Stimulated activated CD8-positive, alpha-beta memory T cell treated with anti-CD3 and anti-CD28 coated beads, Interleukin-12 subunit alpha, Interleukin-12 subunit beta, amount 100 ng/mL, for 24 hours (primary cell): ENCODE results near the gene FAM149A.

ENCODE experiments used
- DNase-seq: peaks from one replicate; pipeline ENCODE4 v3.0.0-alpha.2; 2020; ENCODE audit errors: extremely low read depth

The FAM149A gene

DNA sequence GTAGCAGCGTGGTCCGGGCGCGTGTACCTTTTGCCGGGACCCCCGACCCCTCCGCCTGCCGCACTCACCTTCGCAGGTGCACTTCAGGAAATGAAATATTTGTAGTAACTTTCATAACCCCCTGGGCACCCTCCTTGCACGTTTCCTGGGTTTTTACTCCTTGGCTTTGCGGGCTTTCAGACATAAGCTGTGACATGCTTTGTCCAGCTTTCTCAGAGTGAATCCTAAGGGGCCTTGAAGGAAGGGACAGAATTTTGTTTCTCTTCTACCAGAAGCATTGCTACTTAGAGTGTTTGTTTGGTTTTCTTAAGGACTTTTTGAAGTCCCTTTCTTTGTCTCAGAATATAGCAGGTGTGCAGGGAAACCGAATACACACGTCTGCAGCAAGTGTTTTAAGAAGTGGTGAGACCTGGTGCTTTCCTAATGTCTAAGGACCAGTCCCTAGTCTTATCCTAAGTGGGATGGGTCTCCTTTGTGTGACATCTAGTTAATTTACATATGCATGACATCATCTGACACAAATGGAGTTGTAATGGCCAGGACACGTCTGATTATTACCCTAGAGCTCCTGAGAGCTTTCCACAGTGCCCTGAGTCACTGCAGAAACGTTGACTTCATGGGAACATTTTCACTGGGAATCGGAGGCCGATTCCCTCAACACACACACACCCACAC, 1.3 kb downstream of the FAM149A start:
- DNase-seq: no peak

DNA sequence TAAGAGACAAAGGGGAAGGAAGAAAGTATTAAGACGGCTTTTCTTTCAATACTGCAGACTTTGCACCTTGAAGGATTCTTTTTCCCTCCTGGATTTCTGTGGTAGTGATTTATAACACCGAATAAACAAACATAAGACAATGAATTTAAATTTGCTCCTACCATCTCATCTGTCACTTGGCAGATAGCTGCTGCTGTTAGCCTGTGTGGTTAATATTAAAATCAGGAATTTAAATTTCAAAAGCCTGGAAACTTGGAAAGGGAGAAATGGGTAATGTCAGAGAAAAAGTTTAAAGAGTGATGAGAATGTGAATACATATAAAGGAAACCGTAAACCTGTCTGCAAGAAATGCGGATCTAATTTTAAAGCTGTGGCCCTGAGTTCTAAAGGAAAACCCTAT, 3.4 kb downstream of the FAM149A start:
- no peak for DNase-seq

DNA sequence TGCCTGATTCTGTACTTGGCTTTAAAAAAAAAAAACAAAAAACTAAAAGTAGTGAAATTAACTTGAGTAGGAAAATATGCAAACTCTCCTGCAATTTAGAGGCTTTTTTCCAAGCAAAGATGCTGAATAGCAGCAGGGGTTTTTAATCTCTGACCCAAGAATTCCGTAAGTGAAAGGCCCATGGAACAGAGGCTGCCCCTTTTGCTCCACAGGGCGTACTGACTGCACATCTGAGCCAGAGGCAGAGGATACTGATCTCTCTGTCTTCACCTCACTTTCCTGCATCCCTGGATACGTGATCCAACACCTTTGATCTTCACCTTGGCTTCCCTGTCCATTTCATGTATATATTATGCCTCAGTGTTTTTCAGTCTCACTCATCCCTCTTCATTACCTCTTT, 3.9 kb downstream of the FAM149A start:
- DNase-seq: no peak

DNA sequence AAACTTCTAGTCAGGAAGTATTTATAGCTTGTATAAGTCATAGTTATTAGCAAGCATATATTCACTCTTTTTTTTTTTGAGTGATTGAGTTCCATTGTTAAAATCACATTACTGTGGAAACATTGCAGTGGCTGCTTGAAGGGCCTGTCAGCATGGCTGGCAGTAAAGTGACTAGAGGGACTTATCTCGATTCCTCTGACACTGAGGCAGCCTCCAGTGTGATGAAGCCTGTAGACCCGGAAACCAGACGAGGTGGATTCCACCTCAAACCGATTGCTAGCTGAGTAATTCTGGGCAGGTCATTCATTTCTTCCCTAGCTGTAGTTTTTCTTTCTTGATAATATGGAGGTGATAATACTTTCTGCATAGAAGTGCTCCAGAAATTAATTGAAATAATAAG, 4.7 kb downstream of the FAM149A start:
- no peak for DNase-seq

DNA sequence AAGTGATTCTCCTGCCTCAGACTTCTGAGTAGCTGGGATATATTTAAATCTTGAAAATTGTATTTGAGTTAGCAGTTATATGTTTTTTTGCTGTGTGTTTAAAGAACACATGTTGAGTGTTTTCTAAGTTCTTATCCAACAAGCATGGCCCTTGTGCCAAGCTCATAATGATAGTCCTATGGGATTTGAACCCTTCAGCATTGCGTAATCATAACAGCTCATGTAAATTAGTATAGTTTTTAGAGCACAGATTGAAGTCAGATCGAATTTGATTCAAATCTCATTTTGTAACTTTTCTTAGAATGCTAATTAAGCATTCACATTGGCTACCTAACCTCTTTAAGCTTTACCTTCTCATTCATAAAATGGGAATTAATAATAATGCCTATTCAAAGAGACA, 12.2 kb downstream of the FAM149A start:
- DNase-seq: no peak

DNA sequence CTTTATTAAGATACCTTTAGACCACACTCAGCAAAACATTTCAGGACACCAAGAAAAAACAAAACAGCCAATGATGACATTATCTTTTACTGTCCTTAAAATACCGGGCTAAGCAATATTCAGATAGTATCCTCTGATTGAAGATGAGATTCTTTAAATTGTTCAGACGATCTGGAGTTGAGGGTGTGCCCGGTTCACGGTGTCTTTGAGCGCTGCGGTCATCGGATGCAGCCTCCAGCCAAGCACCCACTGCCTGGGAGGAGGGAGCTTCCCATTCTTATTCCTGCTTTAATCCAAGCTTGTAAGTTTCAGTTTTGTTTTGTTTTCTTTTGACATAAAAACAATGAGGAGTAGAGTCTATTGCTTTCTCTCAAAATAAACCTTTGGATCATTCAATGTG, 14.1 kb downstream of the FAM149A start:
- no peak for DNase-seq

DNA sequence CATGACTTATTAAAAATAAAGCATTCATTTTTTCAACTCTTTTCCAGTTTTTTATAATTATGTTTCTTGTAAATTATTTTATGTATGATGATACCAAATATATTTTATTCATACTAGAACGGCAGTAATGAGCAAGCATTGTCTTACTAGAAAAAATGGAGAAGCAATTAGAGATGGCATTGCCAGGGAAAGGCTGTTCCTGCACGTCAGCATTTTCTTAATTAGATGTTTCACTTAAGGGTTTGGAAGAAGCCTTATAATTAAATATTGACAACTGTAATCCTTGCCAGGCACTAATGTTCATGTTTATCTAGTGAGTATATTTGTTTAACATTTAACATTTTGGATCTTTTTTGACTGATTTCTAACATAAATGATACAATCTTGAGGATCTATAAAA, 16.6 kb downstream of the FAM149A start:
- no peak for DNase-seq

DNA sequence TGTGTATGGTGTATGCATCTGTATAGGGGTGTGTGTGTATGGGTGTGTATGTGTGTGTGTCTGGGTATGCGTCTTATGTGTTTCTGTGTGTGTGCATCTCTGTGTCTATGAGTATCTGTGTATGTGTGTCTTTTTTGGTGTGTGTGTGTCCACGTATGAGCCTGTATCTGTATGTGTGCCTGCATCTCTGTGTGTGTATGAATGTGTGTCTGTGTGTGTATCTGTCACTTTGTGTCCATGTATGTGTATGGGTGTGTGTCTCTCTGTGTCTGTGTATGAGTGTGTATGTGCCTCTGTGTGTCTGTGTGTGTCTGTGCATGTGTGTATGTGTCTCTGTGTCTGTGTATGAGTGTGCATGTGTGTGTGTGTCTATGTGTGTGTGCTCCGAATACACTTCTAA, 24.3 kb downstream of the FAM149A start:
- DNase-seq: no peak

DNA sequence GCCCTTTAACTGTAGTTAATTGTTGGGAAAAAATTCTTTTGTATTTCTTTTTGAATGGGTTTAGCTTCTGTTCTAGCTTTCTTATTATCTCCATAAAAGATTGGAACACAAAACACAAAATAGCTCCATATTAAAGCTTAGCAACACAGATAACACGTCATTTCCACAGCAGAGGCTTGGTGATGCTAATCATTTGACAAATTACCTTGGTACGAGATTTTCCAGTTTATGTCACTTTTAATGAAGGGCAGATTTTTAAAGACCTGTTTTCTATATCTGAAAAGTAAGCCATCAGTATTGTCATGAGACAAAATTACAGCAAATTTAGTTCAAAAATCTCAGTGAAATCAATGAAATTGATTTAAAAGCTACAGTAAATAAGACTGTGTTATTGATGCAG, 27.4 kb downstream of the FAM149A start:
- DNase-seq: no peak

DNA sequence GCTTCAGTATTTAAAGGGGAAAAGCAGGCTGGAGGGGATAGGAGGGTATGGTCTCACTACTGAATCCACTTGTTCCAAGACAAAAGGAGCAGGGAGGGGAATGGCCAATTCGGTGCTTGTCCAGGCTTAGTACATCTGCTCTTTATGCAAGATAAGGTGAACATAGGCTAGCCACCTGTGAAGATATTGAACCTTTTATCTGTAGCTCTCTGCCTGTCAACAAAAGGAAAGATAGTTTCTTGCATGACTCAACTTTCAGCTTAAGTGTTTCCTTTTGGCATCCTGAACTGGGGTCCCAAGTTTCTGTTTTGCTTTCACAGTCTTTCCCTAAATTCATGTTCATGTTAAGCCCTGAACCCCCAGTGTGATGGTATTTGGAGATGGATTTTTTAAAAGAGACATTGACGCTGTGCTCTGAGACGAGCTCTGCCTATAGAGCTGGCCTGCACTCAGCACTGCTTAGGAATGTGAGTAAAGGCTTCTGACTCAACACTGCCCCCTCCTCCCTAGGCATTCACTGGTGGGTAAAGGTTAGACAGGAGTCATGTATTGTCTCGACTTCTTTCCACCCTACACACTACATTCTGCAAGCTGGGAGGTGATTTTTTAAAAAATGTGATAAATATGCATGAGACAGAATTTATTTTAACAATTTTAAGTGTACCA, 28.2 kb downstream of the FAM149A start:
- no peak for DNase-seq

DNA sequence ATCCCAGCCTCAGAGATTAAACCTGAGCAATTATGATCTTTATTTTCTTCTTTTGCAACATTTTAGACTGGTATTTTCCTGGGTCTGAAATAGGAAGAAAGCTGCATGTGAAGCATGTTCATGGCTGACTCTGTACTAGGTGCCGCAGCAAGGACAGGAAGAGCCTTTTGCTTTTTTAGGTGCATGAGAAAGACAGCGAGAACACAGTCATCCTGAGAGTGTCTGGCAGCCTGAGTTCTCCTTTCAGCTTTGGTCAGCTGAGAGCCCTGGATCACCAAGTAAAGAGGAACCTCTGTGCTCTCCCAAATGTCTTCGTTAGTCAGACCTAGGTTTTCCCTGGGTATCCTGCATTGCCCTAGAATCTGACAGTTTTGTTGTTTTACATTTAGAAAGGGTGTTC, 29.8 kb downstream of the FAM149A start:
- no peak for DNase-seq

DNA sequence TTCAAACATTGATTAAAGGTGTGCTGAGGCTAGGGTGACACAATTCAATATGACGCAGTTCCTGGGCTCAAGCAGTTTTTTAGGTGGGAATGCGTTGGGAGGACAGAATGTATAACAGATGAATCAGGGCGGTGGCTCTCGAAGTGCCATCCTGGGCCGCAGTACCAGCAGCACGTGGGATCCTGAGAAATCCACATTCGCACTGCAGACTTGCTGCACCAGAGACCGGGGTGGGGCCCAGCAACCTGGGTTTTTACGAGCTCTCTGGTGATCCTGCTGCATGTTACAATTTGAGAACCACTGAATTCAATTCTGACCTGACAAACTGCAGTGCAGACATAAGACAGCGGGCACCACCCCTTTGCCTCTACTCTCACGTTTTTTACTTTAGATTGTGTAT, 30.4 kb downstream of the FAM149A start:
- DNase-seq: no peak

DNA sequence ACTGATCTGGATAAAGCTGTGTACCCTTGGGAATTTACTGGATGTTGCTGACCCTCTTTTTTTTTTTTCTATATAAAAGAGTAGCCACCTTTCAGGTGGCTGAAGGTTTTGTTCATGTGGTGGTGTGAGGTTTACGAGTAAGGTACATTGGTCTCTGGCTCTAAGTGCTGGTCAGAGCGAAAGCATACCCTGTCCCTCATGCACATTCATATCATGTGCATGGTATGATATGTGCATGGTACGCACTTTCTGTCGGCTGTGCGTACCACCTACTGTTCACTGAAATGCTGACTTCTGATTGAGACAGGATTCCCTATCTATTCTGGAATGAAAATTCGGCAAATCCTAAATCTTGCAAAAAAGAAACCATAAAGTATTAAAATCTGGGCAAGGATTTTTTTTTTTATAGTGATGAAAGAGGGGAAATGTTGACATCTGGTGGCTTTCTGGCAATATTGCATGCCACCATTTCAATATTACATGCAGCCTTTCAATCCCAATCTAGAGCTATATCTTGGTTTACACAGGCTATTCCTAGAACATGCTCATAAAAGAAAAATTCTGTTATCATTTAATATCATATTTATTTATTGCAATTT, 32.8 kb downstream of the FAM149A start:
- no peak for DNase-seq

DNA sequence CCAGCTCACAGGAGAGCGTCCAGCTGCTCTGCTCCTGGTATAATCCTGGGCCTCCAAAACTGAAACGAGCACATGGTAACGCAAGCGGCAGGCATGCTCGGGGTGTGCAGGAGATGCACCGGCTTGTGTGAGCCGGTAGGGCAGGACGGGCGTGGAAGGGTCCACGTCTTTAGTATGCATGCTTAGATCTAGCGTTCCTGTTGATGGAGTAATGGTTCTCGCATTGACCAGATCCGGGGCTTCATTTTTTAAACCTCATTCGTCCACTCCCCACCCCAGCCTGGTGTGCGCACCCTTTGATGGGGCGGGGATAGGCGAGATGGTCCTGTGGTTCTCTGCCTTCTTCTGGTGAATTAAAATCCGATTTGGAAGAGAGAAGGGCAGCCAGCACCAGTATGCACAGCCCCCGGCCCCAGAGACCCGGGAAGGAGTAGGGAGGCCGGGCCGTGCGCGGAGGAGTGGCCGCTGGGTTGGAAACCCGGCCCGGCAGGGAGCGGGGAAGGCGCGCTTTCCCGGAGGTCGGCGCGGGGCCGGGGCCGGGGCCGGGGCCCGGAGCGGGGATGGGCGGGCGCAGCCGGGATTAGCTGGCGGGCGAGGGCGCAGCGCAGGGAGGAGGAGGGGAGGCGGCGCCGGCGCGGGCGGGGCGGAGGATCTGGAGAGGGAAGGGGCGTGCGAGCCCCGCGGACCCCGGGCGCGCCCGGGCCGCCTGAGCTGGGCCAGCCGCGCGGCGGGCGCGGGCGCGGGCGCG, 39.9 kb downstream of the FAM149A start:
- DNase-seq: no peak

DNA sequence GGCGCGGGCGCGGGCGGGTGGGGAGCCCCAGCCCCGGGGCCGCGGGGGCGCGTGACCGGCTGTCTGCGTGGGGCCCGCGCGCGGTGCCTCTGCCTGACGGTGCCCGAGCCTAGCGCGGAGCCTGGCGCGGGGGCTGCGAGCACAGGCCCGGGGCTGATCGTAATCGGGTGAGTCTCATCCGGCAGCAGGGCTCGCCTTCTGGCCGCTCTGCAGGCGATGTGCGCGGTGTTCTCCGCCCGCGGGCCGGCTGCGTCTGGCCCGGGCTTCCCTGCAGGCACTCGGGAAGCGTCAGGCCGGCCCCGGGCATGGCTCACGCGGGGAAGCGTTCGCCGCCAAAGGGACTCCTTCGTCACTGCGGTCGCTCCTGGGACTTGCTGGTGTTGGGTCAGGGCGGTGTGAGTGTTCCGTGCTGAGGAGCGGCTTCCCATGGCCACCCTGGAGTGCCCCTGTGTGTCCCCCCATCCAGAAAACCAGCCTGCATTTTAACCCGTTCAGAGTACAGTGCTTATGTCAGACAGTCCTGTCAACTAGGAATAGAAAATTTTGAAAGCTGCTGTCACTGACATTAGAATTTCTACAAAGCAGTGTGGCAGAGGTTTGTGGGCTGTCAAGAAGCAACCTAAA, 40.6 kb downstream of the FAM149A start:
- DNase-seq: no peak

DNA sequence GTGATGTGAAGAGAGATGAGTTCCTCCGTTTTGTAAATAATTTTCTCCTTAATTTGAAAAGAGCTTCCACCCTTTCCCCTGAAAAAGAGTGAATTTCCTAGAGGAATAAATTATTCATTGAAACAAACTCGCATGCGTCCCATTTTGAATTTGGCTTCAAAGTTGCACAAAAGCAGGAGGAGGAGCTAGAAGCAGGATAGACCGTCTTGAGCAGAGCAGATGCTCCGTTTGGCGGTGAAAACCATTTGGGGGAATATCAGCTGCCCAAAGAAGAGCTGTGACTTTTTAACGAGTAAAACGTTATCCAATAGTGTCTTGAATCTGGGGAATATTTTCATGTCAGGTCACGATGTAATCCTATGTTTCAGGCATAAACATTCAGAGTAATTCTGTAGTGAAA, 42.0 kb downstream of the FAM149A start:
- no peak for DNase-seq

DNA sequence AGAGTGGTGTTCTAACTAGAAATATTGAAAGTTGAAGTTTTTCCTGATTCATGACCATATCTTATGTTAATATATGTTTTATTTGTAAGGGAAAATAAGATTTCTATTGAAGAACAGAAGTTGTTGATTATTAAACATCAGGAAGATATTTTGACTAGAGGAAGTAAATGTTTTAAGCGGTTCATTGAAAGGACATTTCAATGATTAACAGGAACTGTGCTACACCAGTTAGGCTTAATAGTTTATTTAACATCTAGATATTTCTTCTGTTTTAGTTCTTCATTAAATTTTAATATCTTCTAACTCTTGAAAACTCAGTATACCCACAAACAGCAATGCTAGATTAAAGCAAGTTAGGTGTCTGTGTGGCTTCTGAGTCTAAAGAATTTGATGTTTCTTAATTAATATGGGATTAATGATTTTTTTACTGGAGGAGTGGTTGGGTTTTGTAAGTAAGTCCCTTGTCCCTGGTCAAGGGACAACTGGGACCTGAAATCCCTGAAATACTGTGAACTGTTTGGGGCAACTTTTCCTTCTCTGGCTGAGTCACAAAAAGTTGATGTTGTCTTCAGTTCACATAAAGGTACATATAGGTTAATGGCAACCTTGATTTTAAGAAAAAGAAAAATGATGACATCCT, 44.0 kb downstream of the FAM149A start:
- DNase-seq: no peak

DNA sequence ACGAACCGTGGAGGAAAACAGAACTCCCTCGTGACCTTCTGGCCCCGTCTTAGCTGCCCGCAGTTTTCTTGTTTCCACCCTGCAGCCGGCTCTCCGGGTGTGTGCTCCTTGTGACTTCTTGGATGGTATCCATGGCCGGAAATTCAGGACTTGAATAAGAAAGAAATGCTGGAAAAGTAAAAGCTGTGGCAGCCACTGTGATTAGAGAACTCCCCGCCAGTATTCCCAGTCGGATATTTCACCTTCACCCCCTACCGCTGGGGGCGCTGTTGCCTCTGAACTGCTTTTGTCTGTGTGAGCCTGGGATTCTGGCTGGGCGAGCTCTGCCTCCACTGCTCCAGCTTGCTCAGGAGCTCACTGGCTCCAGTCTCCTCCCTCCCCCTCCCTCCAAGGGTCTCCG, 45.4 kb downstream of the FAM149A start:
- no peak for DNase-seq

DNA sequence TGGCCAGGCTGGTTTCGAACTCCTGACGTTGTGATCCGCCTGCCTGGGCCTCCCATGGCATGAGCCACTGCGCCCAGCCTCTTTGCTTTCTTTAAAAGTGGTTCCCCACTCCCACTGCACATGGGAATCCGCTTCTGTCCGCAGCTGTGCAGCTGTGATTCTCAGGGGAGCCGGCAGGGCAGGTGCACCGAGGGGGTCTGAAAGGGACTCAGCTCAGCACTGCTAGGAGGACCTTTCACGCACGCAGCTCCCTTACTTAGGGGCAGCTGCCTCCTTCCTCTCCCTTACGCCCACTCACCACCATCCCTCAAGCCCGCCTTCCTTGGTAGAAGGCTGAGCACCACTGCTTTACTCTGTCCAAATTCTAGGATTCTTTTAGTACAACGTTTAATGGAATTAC, 46.4 kb downstream of the FAM149A start:
- no peak for DNase-seq

DNA sequence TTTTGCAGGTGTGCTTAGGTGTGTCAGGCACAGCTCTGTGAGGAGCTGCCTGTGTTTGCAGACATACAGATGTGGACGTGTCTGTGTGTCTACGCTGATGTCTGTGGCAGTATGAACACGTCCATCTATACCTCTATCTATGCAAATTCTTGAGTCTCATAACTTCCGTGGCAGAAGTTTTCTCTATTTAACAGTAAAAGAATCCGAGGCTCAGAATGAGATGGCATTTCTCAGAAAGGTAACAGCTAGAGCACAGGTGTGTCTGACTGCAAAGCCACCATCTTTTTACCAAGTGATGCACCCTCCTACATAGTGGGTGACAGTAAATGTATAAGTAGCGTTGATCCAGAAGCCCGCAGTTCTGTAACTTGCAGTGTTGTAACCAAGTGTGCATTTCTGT, 47.0 kb downstream of the FAM149A start:
- no peak for DNase-seq

DNA sequence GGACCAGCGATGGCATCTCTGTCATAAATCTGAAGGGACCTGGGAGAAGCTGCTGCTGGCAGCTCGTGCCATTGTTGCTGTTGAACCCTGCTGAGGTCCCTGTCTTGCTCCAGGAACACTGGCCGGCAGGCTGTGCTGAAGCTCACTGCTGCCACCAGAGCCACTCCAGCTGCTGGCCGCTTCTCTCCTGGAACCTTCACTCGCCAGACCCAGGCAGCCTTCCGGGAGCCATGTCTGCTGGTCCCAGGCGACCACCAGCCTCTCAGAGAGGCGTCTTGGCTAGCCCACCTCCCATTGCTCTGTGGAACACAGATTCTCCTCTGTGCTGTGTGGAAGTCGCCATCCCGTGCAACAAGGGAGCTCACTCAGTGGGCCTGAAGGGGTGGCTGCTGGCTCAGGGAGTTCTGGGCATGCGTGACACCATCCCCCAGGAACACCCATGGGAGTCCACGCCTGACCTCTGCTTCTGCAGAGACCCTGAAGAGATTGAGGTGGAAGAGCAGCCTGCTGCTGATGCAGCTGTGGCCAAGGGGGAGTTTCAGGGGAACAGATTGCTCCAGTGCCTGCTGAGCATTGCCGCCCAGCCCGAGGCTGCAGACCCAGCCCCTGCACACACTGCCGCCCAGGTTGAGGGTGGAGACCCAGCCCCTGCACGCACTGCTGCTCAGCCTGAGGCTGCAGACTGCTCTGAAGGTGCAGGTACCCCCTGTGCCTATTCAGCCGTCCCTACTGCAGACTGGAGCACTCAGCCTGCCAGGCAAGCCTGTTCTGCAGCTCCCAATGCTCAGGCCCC, 53.7 kb downstream of the FAM149A start:
- DNase-seq: no peak
